GM18502 (cell line): ENCODE measurements around the gene CAMK1D.
"Not testable (repeated sequence)": the region's sequence is repeated elsewhere in the genome, so short reads cannot be mapped to it uniquely, and the experiment has no call there.

Experiments
- ATAC-seq: cut with Tn5 transposase; IDR thresholded peaks from one replicate; pipeline ENCODE4 v1.9.1; 2021; ENCODE audit warnings: mild to moderate bottlenecking; ENCODE audit not compliant: unreplicated experiment, poor library complexity

Gene CAMK1D

GRCh38 chr10:12348870-12349628 is at the start of gene CAMK1D:
Gene CAMK1D, plus strand, starts transcription at chr10:12349547.
- ATAC-seq: peak; percentile 51

- ATAC-seq: not testable (repeated sequence)
These were observed 48.3 kb upstream of the CAMK1D start for GRCh38 chr10:12301036-12301435.

GRCh38 chr10:12308057-12308456 is 41.3 kb upstream of the CAMK1D start:
- ATAC-seq: no peak

- no peak for ATAC-seq
These were observed 40.5 kb upstream of the CAMK1D start for GRCh38 chr10:12308736-12309375.

GRCh38 chr10:12309783-12310182 is 39.6 kb upstream of the CAMK1D start:
- ATAC-seq: not testable (repeated sequence)

GRCh38 chr10:12314836-12315235 is 34.5 kb upstream of the CAMK1D start:
- no peak for ATAC-seq

GRCh38 chr10:12319076-12319475 is 30.3 kb upstream of the CAMK1D start:
- no peak for ATAC-seq

GRCh38 chr10:12320892-12321291 is 28.5 kb upstream of the CAMK1D start:
- ATAC-seq: no peak

- ATAC-seq: no peak
These were observed 27.7 kb upstream of the CAMK1D start for GRCh38 chr10:12321641-12322040.

- ATAC-seq: no peak
These were observed 26.7 kb upstream of the CAMK1D start for GRCh38 chr10:12322583-12323131.

GRCh38 chr10:12324530-12324929 is 24.8 kb upstream of the CAMK1D start:
- ATAC-seq: no peak

GRCh38 chr10:12327074-12327473 is 22.3 kb upstream of the CAMK1D start:
- no peak for ATAC-seq

- no peak for ATAC-seq
These were observed 21.9 kb upstream of the CAMK1D start for GRCh38 chr10:12327476-12327875.

- not testable (repeated sequence) for ATAC-seq
These were observed 21.0 kb upstream of the CAMK1D start for GRCh38 chr10:12328312-12328711.

- ATAC-seq: no peak
These were observed 16.6 kb upstream of the CAMK1D start for GRCh38 chr10:12332572-12333379.

GRCh38 chr10:12333380-12334185 is 15.8 kb upstream of the CAMK1D start:
- peak; percentile 82 for ATAC-seq

- peak; percentile 7 for ATAC-seq
These were observed 15.2 kb upstream of the CAMK1D start for GRCh38 chr10:12334186-12334530.

- not testable (repeated sequence) for ATAC-seq
These were observed 14.2 kb upstream of the CAMK1D start for GRCh38 chr10:12335169-12335568.

GRCh38 chr10:12337453-12338372 is 11.6 kb upstream of the CAMK1D start:
- no peak for ATAC-seq
